ENCODE measurements around the gene RPS19.

Gene RPS19

GRCh38 chr19:41907994-41908615 lies 48.0 kb downstream of the RPS19 start:
- DNase-seq (ENCODE audit: low read depth), result no peak
- H3K4me3 ChIP-seq (ENCODE audit: control insufficient read depth, low read depth, low read length), result no peak overlapping the region
- TF ChIP-seq CTCF (IDR thresholded peaks at IDR 0.05; ENCODE audit: control insufficient read depth, insufficient read depth, low read depth, low read length, missing control alignments), result no peak

GRCh38 chr19:41908724-41909464 lies 48.8 kb downstream of the RPS19 start:
- no peak for DNase-seq (ENCODE audit: low read depth)
- TF ChIP-seq CTCF (IDR thresholded peaks at IDR 0.05; ENCODE audit: control insufficient read depth, insufficient read depth, low read depth, low read length, missing control alignments), result no peak
- H3K4me3 ChIP-seq (ENCODE audit: control insufficient read depth, low read depth, low read length), result no peak overlapping the region

- H3K4me3 ChIP-seq (ENCODE audit: control insufficient read depth, low read depth, low read length), result no peak overlapping the region
- no peak for DNase-seq (ENCODE audit: low read depth)
- no peak for TF ChIP-seq CTCF (IDR thresholded peaks at IDR 0.05; ENCODE audit: control insufficient read depth, insufficient read depth, low read depth, low read length, missing control alignments)
Observed at GRCh38 chr19:41909706-41910105, 49.7 kb downstream of the RPS19 start.

- H3K4me3 ChIP-seq (ENCODE audit: control insufficient read depth, low read depth, low read length), result no peak overlapping the region
- DNase-seq (ENCODE audit: low read depth), result no peak
- TF ChIP-seq CTCF (IDR thresholded peaks at IDR 0.05; ENCODE audit: control insufficient read depth, insufficient read depth, low read depth, low read length, missing control alignments), result no peak
Observed at GRCh38 chr19:41910240-41910991, 50.4 kb downstream of the RPS19 start.

GRCh38 chr19:41910992-41911888 lies 51.2 kb downstream of the RPS19 start:
- no peak for DNase-seq (ENCODE audit: low read depth)
- no peak overlapping the region for H3K4me3 ChIP-seq (ENCODE audit: control insufficient read depth, low read depth, low read length)
- no peak for TF ChIP-seq CTCF (IDR thresholded peaks at IDR 0.05; ENCODE audit: control insufficient read depth, insufficient read depth, low read depth, low read length, missing control alignments)

Measured in AG09309 (cell line).